Esophagus muscularis mucosa (tissue), 3 donors: ENCODE measurements around the gene SEH1L.

Source experiments
- POLR2AphosphoS5 ChIP-seq, 2 donors: sonication (generic); formaldehyde crosslinking; IDR thresholded peaks; one replicate each; pipeline ENCODE4 v1.6.1; 2017; ENCODE audit warnings: antibody characterized with exemption in 2 of 2
- TF ChIP-seq, protein P1 (sequence below), 3 experiments: fragments of 200-600 bp in 2 of 3; fragments of 450-650 bp in 1 of 3; sonication (generic) in 2 of 3; IDR thresholded peaks; one replicate each; pipeline ENCODE4 v1.5.1; 2017 to 2019; ENCODE audit warnings: antibody characterized with exemption in 3 of 3, mild to moderate bottlenecking in 2 of 3, moderate library complexity in 1 of 3

DNA sequence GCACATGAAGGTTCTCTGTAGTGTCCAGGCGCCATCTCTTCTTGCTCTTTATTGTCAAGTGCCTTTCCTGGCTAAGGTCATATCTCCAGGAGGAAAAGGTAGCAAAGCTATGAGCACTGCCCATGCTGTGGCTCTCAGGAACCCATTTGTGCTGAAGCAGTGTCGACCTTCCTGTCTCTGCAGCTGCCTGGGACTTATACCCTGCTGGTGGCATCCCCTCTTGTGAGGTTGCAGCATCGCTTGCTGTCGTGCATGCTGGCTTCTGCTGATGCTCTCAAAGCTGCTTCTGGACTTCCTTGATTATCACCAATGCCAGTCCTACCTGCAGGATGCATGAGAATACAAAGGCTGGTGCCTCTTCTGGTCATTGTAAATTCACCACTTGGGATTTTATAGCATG lies 41.7 kb upstream of the SEH1L start:
- TF ChIP-seq, protein P1, sequence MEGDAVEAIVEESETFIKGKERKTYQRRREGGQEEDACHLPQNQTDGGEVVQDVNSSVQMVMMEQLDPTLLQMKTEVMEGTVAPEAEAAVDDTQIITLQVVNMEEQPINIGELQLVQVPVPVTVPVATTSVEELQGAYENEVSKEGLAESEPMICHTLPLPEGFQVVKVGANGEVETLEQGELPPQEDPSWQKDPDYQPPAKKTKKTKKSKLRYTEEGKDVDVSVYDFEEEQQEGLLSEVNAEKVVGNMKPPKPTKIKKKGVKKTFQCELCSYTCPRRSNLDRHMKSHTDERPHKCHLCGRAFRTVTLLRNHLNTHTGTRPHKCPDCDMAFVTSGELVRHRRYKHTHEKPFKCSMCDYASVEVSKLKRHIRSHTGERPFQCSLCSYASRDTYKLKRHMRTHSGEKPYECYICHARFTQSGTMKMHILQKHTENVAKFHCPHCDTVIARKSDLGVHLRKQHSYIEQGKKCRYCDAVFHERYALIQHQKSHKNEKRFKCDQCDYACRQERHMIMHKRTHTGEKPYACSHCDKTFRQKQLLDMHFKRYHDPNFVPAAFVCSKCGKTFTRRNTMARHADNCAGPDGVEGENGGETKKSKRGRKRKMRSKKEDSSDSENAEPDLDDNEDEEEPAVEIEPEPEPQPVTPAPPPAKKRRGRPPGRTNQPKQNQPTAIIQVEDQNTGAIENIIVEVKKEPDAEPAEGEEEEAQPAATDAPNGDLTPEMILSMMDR (IDR thresholded peaks at IDR 0.05) = no peak
- TF ChIP-seq POLR2AphosphoS5 (IDR thresholded peaks at IDR 0.05) = no peak
